ENCODE results near the gene STRIP2.
"Not testable (repeated sequence)": the region's sequence is repeated elsewhere in the genome, so short reads cannot be mapped to it uniquely, and the experiment has no call there.

STRIP2 gene

DNA sequence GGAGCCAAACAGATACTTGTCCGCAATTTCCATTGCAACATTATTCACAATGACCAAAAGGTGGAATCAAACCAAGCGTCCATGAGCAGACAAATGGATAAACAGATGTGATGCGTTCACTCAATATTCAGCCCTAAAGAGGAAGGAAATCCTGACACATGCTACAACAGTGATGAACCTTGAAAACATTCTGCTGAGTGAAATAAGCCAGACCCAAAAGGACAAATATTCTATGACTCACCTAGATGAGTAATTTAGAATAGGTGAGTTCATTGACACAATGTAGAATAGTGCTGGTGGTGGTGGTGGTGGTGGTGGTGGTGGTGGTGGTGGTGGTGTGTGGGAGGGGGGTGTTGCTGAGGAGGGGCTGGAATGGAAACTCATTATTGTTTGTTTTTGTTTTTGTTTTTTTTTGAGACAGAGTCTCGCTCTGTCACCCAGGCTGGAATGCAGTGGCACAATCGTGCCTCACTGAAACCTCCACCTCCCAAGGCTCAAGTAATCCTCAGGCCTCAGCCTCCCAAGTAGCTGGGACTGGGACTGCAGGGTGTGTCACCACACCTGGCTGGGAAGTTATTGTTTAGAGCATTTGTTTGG is 96.7 kb downstream of the STRIP2 start:
- DNase-seq (ENCODE audit: insufficient read length, low spot score) (no peak), FAIRE-seq (no peak)
- TF ChIP-seq CTCF (IDR thresholded peaks at IDR 0.05; ENCODE audit: insufficient read depth, missing control alignments) = no peak

DNA sequence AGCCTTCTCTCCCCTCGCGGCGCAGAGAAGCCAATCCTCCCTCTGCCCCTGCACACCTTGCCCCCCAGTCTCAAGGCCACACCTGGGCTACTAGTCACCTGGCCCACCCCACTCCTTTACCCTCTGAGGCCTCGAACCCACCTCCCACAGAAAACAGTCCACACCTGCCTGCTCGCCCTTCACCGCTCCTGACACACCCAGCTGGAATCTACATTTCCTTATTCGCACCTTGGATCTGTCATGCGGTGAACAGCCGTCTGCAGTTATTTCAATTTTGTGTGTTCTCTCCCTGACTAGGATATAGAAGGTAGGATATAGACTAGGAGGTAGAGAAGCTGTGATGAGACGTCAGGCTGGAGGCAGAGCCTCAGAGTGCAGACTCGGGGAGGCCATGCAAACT is 97.5 kb downstream of the STRIP2 start:
- no peak for FAIRE-seq
- no peak for TF ChIP-seq CTCF (IDR thresholded peaks at IDR 0.05; ENCODE audit: insufficient read depth, missing control alignments)

DNA sequence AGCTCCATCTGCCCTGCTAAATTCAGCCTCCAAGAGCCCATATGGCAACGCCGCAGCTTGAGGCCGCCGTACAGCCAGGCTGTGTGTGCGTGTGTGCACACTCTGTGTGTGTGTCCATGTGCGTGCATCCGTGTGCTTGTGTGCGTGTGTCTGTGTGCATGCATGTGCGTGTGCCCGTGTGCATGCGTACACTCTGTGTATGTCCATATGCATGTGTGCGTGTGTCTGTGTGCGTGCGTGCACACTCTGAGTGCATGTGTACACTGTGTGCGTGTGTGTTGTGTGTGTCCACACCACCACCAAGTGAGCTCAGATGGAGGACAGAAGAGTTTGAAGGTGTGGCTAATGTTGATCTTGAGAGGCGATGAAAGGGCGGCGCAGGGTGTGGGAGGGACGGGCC is 98.1 kb downstream of the STRIP2 start:
- no peak for FAIRE-seq
- TF ChIP-seq CTCF (IDR thresholded peaks at IDR 0.05; ENCODE audit: insufficient read depth, missing control alignments) = no peak
- DNase-seq (ENCODE audit: insufficient read length, low spot score) = no peak

More for the DNA sequence above, 97.5 kb downstream of the STRIP2 start:
- no peak for DNase-seq (ENCODE audit: insufficient read length, low spot score)

- DNase-seq (ENCODE audit: insufficient read length, low spot score); FAIRE-seq: not testable (repeated sequence)
These were observed 100.5 kb downstream of the STRIP2 start for GRCh38 chr7:129534558-129535274.

DNA sequence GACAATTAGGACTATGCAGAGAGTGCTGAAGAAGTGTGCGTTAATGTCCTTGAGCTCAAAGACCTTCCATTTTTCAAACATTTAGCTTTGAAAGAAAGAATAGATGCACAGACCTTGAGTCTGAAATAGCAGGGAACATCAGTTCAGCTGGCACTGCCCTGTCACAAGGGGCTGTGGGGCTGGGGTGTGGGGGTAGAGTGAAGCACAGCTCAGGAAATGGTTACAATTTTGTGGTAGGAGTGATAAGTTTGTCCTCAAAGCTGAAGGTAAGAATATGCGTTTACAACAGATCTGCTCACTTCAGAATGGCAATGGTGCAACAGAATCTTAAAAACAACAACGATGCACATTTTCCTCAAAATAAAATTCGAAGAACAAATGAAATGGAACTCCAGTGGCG is 101.7 kb downstream of the STRIP2 start:
- TF ChIP-seq CTCF (IDR thresholded peaks at IDR 0.05; ENCODE audit: insufficient read depth, missing control alignments) = no peak
- no peak for FAIRE-seq
- DNase-seq (ENCODE audit: insufficient read length, low spot score) = no peak

GRCh38 chr7:129536323-129536722 is 102.1 kb downstream of the STRIP2 start:
- no peak for TF ChIP-seq CTCF (IDR thresholded peaks at IDR 0.05; ENCODE audit: insufficient read depth, missing control alignments)
- FAIRE-seq (no peak), DNase-seq (ENCODE audit: insufficient read length, low spot score) (no peak)
